ENCODE results near the gene TSBP1. TPM values are rescaled to one million over a fixed set of nuclear protein-coding genes. Genes with fewer than 3 reads are reported as not detected.

Gene TSBP1
- total and polyA plus RNA-seq, 2 of the 8 experiments (the other 6 are each of a cell fraction or from before 2014, with no cell fraction given): not detected

- TF ChIP-seq, protein P1, sequence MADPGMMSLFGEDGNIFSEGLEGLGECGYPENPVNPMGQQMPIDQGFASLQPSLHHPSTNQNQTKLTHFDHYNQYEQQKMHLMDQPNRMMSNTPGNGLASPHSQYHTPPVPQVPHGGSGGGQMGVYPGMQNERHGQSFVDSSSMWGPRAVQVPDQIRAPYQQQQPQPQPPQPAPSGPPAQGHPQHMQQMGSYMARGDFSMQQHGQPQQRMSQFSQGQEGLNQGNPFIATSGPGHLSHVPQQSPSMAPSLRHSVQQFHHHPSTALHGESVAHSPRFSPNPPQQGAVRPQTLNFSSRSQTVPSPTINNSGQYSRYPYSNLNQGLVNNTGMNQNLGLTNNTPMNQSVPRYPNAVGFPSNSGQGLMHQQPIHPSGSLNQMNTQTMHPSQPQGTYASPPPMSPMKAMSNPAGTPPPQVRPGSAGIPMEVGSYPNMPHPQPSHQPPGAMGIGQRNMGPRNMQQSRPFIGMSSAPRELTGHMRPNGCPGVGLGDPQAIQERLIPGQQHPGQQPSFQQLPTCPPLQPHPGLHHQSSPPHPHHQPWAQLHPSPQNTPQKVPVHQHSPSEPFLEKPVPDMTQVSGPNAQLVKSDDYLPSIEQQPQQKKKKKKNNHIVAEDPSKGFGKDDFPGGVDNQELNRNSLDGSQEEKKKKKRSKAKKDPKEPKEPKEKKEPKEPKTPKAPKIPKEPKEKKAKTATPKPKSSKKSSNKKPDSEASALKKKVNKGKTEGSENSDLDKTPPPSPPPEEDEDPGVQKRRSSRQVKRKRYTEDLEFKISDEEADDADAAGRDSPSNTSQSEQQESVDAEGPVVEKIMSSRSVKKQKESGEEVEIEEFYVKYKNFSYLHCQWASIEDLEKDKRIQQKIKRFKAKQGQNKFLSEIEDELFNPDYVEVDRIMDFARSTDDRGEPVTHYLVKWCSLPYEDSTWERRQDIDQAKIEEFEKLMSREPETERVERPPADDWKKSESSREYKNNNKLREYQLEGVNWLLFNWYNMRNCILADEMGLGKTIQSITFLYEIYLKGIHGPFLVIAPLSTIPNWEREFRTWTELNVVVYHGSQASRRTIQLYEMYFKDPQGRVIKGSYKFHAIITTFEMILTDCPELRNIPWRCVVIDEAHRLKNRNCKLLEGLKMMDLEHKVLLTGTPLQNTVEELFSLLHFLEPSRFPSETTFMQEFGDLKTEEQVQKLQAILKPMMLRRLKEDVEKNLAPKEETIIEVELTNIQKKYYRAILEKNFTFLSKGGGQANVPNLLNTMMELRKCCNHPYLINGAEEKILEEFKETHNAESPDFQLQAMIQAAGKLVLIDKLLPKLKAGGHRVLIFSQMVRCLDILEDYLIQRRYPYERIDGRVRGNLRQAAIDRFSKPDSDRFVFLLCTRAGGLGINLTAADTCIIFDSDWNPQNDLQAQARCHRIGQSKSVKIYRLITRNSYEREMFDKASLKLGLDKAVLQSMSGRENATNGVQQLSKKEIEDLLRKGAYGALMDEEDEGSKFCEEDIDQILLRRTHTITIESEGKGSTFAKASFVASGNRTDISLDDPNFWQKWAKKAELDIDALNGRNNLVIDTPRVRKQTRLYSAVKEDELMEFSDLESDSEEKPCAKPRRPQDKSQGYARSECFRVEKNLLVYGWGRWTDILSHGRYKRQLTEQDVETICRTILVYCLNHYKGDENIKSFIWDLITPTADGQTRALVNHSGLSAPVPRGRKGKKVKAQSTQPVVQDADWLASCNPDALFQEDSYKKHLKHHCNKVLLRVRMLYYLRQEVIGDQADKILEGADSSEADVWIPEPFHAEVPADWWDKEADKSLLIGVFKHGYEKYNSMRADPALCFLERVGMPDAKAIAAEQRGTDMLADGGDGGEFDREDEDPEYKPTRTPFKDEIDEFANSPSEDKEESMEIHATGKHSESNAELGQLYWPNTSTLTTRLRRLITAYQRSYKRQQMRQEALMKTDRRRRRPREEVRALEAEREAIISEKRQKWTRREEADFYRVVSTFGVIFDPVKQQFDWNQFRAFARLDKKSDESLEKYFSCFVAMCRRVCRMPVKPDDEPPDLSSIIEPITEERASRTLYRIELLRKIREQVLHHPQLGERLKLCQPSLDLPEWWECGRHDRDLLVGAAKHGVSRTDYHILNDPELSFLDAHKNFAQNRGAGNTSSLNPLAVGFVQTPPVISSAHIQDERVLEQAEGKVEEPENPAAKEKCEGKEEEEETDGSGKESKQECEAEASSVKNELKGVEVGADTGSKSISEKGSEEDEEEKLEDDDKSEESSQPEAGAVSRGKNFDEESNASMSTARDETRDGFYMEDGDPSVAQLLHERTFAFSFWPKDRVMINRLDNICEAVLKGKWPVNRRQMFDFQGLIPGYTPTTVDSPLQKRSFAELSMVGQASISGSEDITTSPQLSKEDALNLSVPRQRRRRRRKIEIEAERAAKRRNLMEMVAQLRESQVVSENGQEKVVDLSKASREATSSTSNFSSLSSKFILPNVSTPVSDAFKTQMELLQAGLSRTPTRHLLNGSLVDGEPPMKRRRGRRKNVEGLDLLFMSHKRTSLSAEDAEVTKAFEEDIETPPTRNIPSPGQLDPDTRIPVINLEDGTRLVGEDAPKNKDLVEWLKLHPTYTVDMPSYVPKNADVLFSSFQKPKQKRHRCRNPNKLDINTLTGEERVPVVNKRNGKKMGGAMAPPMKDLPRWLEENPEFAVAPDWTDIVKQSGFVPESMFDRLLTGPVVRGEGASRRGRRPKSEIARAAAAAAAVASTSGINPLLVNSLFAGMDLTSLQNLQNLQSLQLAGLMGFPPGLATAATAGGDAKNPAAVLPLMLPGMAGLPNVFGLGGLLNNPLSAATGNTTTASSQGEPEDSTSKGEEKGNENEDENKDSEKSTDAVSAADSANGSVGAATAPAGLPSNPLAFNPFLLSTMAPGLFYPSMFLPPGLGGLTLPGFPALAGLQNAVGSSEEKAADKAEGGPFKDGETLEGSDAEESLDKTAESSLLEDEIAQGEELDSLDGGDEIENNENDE (IDR thresholded peaks at IDR 0.05; ENCODE audit: insufficient replicate concordance, low read length): no peak
- no peak for TF ChIP-seq CTCF (IDR thresholded peaks at IDR 0.05; ENCODE audit: control extremely low read depth in 1 of 3, insufficient read depth in 1 of 3, low read depth in 1 of 3, low read length in 3 of 3)
Observed at GRCh38 chr6:32401284-32401963, 29.7 kb upstream of the TSBP1 start (continued).
